GM21526 (cell line): ENCODE results near the gene ACKR4.
A peak's percentile ranks its signal among the peaks of the same experiment; 100 is the strongest.
"Not testable (repeated sequence)": the region's sequence is repeated elsewhere in the genome, so short reads cannot be mapped to it uniquely, and the experiment has no call there.

Experiments used
- ATAC-seq: cut with Tn5 transposase; IDR thresholded peaks from one replicate; pipeline ENCODE4 v1.9.1; 2021; ENCODE audit warnings: moderate library complexity; ENCODE audit not compliant: unreplicated experiment, low FRiP score

Gene ACKR4

DNA sequence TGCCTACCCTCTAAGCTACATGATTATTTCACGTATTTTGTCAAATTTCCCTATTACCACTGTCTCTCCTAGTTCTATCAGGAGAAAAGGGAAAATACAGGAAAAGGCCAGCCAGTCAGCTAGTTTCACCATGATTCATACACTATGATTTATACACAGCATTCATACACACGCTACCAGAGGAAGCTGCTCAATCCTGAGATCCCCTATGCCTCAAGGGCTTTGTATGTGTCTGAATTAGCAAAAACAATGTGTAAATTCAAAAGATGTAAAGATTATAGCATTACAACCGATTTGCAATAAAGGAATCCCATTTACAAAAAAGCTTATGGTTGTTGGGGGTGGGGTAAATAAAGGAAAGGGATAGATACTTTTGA is 3.1 kb upstream of the ACKR4 start:
- no peak for ATAC-seq

DNA sequence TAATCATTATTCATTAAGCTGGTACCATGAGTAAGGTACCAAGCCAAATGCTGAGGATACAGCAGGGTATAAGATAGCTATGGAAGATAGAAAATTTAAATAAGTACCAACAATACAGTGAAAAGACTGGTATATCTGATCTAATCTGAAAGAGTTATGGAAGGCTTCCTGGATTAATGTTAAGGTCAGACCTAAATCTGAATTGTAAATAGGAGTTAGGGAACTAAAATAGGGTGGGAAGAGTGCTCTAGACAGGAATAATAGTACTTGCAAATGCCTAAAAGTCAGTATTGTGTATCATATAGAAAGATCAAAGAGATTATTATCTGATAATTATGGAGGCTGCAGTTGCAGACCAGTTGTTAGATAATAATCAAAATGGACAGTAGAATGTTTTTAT is 2.6 kb upstream of the ACKR4 start:
- ATAC-seq: no peak

DNA sequence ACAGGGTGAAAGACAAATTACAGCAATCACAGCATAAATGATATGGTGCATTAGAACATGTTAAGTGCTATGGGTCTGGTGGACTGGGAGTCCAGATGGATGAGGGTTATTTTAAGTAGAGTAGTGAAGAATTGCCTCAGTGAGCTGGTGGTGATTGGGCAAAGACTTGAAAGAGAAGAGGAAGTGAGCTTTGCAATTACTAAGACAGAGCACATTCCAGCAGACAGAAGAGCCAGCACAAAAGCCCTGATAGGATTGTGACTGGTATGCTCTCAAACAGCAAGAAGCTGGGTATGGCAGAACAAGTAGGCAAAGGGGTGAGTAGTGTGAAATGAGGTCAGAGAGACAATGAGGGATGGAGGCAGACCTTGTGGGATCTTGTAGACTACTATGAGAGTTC is 2.1 kb upstream of the ACKR4 start:
- ATAC-seq: no peak

DNA sequence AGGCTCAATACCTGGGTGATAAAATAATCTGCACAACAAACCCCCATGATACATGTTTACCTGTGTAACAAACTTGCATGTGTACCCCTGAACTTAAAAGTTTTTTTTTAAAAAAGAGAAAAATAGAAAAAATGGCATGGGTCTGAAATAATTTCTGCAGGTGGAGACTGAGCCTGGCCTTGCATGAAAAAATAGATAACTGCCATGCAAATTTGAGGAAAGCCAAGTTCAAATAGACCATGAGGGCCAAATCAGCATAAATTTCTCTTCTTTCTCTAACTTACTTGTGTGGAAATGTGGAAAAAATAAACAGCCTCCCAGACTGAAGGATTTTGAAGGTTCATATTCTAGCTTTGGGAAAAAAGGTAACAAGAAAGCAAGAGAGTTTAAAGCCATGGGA is 744 bp upstream of the ACKR4 start:
- ATAC-seq: no peak

DNA sequence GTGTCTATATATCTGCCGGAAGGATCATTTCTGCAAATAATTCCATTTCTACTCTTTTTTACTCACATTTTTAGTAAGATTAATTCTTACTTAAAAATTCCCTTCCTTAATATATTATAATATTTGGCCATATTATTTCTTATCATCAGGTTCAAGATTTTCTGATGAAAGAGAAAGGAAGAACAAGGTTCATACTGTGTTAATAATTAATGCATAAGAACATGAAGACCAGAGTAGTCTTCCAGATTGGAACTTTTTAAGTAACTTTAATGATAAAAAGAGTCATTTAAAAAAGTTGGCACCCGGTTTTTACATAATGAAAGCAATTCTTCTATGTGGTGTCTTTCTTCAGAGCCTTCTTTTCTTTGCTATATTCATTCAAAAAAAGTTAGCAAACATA is 590 bp downstream of the ACKR4 start:
- no peak for ATAC-seq

DNA sequence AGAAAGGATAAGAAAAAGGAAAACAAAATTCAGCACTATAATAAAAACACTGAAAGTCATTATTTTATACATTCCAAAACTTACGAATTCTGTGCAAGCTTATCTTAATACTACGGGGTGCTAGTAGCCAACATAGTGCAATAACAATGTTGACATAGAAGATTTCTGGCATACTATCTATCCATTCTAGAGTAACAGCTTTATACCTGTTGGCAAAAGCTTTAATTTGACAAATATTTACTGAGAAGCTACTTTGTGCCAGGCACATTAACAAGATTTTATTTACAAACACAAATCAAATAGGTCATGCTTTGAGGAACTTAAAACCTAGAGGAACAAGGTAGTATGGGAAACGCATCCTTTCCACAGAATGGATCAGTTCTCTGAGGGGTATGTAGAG is 1.1 kb downstream of the ACKR4 start:
- ATAC-seq: no peak

DNA sequence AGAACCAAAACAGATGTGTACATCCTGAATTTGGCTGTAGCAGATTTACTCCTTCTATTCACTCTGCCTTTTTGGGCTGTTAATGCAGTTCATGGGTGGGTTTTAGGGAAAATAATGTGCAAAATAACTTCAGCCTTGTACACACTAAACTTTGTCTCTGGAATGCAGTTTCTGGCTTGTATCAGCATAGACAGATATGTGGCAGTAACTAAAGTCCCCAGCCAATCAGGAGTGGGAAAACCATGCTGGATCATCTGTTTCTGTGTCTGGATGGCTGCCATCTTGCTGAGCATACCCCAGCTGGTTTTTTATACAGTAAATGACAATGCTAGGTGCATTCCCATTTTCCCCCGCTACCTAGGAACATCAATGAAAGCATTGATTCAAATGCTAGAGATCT is 3.5 kb downstream of the ACKR4 start:
- ATAC-seq: not testable (repeated sequence)

DNA sequence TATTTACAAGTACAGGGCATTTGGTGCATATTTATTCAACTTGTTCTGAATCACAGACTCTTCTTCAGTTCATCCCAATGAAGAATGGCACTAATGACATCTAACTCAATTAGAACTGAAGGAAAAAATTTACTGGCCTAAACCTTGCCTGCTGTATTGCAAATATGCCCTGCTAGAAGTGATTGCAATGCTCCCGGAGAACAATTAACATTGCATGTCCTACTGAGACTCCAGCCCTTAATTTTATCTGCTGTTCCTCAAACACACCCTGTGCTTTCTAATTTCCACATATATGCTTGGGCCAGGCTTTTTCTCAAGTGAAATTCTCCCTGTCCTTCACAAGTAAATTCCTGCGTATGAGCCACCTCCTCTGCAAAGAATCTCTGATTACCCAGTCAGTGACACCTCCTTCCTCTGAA is 8.3 kb downstream of the ACKR4 start:
- ATAC-seq: no peak

DNA sequence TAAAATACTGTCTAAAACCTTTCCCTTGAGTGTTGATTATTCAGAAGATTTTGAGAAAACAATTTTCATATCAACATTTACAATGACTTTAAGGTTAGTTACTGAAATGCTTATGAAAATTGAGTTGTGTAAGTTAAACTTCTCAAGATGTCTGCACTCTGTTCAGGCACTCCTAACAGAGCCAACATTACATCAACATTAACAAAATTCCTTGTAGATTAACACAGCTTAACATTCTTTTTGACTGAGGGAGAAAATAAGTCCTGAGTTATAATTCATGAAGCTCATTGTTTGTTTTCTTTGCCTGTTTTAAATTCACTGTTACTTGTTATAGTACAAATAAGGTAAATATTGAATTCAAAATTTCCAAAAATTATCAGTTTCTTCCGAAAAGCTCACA is 9.0 kb downstream of the ACKR4 start:
- ATAC-seq: no peak

DNA sequence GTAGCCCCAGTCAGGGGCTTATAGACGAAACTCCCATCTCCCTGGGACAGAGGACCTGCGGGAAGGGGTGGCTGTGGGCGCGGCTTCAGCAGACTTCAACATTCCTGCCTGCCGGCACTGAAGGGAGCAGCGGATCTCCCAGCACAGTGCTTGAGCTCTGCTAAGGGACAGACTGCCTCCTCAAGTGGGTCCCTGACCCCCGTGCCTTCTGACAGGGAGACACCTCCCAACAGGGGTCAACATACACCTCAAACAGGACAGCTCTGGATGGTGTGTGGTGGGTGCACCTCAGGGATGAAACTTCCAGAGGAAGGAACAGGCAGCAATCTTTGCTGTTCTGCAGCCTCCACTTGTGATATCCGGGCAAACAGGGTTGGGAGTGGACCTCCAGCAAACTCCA is 9.6 kb downstream of the ACKR4 start:
- ATAC-seq: not testable (repeated sequence)

DNA sequence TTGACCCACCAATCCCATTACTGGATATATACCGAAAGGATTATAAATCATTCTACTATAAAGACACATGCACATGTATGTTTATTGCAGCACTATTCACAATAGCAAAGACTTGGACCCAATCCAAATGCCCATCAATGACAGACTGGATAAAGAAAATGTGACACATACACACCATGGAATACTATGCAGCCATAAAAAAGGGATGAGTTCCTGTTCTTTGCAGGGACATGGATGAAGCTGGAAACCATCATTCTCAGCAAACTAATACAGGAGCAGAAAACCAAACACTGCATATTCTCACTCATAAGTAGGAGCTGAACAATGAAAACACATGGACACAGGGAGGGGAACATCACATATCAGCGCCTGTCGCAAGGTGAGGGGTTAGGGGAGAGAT is 18.2 kb downstream of the ACKR4 start:
- ATAC-seq: not testable (repeated sequence)

DNA sequence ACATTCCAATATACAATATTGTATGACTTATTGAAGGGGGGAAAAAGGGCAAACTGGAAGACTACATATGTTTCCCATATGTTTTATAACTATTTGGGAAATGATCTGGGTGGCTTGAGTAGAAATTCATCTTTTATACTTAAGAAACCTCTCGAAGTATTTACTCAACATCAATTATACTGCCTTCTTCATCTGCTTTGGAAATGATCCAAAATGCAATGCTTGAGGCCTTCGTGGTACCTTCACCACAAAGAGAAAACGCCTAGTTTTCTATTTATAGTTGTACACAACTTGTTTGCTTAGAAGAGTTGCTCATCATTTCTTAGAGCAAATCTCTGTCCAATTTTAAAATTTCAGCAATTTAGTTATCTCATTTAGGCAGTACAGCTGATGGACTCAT is 18.8 kb downstream of the ACKR4 start:
- no peak for ATAC-seq

DNA sequence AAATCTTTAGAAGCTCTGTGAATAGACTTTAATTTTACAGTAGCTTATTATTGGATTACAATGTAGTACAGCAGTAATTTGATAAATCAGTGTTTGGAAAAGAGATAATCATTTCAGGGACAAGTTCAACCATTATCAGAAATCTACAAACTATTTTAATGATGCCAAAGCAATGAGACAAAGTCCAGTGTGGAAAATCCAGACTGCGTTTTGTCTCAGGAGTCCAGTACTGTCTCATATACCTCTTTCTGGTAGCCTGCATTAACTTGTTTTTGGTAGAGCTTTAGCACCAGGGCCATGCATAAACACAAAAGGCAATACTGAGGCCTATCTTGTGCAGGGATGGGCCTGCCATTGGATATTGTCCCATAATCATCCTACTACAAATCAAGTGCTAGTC is 19.7 kb downstream of the ACKR4 start:
- ATAC-seq: no peak

DNA sequence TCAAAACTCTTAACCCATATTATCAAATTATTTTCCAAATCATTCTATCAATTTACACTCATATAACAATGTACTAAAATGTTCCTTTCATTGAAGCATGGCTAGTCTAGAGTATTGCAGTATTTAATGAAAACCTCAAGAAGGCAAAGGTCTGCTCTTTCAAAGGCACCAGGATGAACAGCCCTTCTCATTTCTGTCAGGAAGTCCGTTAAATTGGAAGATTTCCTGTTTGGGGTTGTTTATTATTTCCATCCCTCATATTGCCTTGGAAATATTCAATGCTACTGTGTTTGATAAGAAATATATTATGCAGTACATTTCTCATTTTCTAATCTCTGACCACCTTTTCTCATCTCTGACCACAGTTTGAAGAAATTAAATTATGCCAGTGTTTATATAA is 25.1 kb downstream of the ACKR4 start:
- ATAC-seq: no peak

DNA sequence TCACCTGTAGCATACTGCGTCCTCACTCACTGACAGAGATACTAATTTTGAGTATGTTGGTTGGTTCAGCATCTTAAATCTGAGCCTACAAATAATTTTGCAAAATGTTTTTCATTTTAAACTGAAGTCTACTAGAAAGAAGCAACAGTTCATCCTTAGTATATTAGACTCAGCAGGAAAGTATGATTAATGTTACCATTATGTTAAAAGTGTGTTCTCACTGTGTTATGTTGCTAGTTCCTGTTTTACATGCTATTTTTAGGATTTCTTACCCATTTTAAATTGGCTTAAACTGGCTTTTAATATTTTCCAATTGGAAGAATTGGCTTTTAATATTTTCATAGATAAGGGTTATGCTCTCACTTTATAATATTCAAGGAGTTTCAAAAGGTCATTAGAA is 25.7 kb downstream of the ACKR4 start:
- ATAC-seq: no peak

DNA sequence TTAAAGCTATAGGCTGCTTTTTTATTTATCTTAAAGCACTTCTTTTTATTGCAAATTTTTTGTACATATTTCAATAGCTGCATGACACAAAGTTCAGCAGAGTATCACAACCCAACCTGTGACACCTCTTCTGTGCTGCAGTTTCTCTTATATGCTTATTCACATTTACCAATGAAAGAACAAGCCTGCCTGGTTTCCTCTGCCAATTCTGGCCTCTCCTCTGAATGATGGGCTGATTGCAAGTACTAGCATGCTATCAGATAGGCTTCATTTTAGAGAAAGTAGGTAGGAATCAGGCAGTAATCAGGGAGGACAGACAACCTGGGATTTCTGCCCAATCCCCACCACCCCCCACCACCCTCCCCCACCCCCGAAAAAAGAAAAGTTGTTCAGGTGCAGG is 26.6 kb downstream of the ACKR4 start:
- no peak for ATAC-seq

DNA sequence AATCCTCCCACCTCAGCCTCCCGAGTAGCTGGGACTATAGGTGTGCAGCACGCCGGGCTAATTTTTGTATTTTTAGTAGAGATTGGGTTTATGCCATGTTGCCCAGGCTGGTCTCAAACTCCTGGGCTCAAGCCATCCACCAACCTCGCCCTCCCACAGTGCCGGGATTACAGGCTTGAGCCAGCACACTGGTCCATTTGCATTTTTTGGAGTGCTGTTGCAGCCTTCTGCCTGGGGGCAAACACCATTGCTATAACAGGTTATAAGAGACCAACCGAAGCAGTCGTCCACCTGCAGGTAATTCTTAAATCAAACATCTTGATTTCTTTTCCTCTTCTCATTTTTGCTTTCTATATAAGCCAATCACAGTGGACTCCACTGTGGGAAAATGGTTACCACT is 27.7 kb downstream of the ACKR4 start:
- no peak for ATAC-seq

DNA sequence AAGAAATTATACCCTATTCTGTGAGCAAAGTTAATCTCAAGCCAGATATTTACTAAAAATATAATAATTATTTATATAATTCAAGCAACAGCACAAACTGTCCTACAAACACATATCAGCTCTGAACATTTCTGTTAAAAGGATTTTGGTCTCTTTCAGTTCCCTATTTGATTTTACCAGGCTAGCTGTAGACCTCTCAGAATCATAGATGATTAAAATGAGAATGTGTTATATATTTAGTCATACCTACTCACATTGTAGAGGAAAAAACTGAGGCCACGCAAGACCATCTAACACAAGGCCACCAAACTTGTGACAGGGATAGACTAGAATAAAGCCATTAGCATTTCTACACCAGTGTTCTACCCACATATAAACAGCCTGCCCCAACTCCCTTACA is 28.5 kb downstream of the ACKR4 start:
- ATAC-seq: peak; percentile 83

DNA sequence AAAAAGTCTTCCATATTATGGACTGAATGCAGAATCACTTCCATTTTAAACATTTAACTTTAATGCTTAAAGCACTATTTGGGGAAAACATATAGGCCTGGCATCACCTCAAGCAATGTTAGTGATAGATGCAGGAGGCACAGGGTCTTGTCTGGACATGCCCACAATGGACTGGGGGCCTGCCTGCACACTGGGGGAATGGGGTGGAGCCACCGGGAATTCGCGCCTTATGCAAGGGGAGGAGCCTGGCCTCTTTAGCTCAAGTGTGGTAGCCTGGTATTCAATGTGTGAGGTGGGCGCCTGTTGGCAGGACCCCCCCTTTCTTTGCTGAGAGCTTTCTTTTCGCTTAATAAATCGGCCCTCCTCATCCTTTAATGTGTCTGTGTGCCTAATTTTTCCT is 29.9 kb downstream of the ACKR4 start:
- ATAC-seq: no peak

DNA sequence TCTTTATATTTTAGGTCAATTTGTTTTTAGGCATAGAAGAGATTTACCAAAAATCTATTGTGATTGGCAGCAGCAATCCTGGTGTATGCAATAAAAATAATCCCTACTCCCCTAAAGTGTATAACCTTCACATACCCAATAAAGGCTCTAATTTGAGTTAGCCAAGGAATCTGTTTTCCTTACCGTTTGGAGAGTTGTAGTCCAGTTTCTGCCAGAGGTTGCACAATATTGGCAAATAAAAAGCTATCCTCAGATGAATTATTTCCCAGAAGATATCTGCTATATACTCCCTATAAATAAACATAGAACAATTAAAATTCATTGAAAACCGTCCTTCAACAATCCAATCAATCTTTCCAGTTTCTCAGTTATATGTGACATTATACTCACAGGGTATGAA is 31.1 kb downstream of the ACKR4 start:
- ATAC-seq: no peak

DNA sequence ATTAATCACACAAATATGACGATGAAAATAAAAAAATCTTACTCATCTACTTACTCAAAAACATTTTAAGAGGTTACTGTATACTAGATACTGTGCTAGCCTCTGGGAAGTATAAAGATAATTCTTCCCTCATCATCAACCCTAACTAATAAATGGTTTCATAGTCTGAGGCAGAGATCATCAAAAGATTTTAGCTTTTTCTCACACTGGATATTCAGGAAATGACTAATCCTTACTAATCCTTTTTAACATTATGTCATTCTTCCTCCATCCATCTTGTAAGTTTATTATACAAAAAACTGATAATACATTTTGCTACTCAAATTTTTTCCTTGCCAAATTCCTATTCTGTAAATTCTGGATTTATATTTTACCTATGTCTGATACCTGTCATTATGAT is 32.9 kb downstream of the ACKR4 start:
- no peak for ATAC-seq

DNA sequence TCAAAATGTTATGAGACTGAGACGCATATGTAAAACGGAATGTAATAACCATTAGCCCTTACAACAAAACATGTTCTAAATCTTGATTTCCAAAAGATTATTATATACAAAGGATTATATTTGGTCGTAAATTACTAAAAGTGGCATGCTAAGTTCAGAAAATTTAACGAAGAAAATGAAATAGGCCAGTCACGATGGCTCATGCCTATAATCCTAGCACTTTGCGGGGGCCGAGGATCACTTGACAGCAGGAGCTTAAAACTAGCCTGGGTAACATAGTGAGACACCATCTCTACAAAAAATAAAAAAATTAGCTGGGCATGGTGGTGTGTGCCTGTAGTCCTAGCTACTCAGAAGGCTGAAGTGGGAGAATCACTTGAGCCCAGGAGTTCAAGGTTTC is 33.5 kb downstream of the ACKR4 start:
- no peak for ATAC-seq

DNA sequence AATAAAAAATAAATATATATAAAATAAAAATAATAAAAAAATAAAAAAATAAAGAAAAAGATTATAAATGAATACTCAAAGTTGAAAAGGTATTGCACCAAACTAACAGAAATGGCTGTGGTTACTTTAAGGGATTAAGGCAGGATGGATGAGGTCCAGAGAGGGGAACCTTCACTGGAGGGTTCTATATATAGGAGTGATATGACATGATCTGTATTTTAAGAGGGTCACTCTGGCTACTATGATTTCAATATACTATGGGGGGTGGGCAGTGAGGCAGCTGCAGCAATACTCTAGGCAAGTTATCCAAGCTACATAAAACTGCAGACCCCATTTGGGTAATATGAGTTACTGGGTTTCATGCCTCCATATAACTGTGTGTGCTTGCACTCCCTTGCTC is 38.0 kb downstream of the ACKR4 start:
- ATAC-seq: no peak

DNA sequence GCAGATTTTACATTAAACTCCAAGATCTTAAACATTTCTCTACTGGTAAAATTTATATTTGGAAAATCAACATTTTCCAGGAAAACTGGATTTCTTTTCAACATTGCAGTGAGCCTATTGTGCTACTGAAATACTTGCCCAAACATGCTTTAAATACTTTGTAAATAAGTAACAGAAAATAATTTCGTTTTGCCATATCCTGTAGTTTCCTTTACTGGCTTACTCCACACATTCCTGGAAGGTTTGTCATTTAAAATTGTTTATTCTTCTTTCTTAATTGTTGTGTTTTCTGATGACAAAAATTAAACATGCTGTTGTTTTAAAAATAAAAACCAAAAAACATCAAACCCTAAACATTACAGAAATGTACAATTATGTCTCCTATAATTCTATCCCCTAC is 40.5 kb downstream of the ACKR4 start:
- no peak for ATAC-seq
